Liver (tissue), 3 donors: ENCODE measurements around the gene ARL6.

ENCODE experiments used
- ATF3 ChIP-seq: IDR thresholded peaks from 2 replicates; pipeline ENCODE4 v1.6.1; 2016; ENCODE audit warnings: antibody characterized with exemption
- CTCF ChIP-seq: fragments of 150-350 bp; IDR thresholded peaks from 2 replicates; pipeline ENCODE4 v1.5.1; 2017; ENCODE audit warnings: improper control_type of control experiment, low read depth, low read length; ENCODE audit not compliant: missing input control
- EGR1 ChIP-seq, 2 donors: IDR thresholded peaks; 2 replicates each; pipeline ENCODE4 v1.6.1; 2016 to 2018; ENCODE audit warnings: antibody characterized with exemption in 2 of 2, low read depth in 2 of 2
- GABPA ChIP-seq, 2 donors: IDR thresholded peaks in 1 of 2; conservative IDR thresholded peaks in 1 of 2; 2 replicates each; pipeline ENCODE4 v1.6.1; 2016; ENCODE audit warnings: antibody characterized with exemption in 2 of 2, mild to moderate bottlenecking in 1 of 2, moderate library complexity in 1 of 2
- HNF4A ChIP-seq, 2 donors: conservative IDR thresholded peaks; 2 replicates each; pipeline ENCODE4 v1.6.1; 2016; ENCODE audit warnings: antibody characterized with exemption in 2 of 2, mild to moderate bottlenecking in 2 of 2
- MAX ChIP-seq: IDR thresholded peaks from 2 replicates; pipeline ENCODE4 v1.6.1; 2016; ENCODE audit warnings: antibody characterized with exemption
- NR2F2 ChIP-seq: IDR thresholded peaks from 2 replicates; pipeline ENCODE4 v1.6.1; 2016; ENCODE audit warnings: antibody characterized with exemption
- RAD21 ChIP-seq, 2 donors: IDR thresholded peaks; 2 replicates each; pipeline ENCODE4 v1.6.1; 2016; ENCODE audit warnings: antibody characterized with exemption in 2 of 2, mild to moderate bottlenecking in 2 of 2
- REST ChIP-seq: IDR thresholded peaks from 2 replicates; pipeline ENCODE4 v1.6.1; 2016; ENCODE audit warnings: antibody characterized with exemption, mild to moderate bottlenecking
- RXRA ChIP-seq, 2 donors: IDR thresholded peaks; 2 replicates each; pipeline ENCODE4 v1.6.1; 2017 to 2018; ENCODE audit warnings: antibody characterized with exemption in 2 of 2, mild to moderate bottlenecking in 1 of 2
- SP1 ChIP-seq: IDR thresholded peaks from 2 replicates; pipeline ENCODE4 v1.6.1; 2018; ENCODE audit warnings: antibody characterized with exemption, mild to moderate bottlenecking
- ZBTB33 ChIP-seq: IDR thresholded peaks from 2 replicates; pipeline ENCODE4 v1.6.1; 2016; ENCODE audit warnings: antibody characterized with exemption
- donor health status: healthy.
- donor health status: healthy.

GRCh38 chr3:97848779-97849178 is 84.2 kb downstream of the ARL6 start:
- TF ChIP-seq CTCF (no peak), REST (no peak), ATF3 (no peak), GABPA (IDR thresholded peaks at IDR 0.05 in 1 of 2, conservative IDR thresholded peaks at IDR 0.05 in 1 of 2) (no peak), RAD21 (IDR thresholded peaks at IDR 0.05) (no peak), MAX (no peak), RXRA (IDR thresholded peaks at IDR 0.05) (no peak), ZBTB33 (no peak), EGR1 (IDR thresholded peaks at IDR 0.05; ENCODE audit: low read depth in 2 of 2) (no peak), SP1 (no peak), HNF4A (conservative IDR thresholded peaks at IDR 0.05) (no peak), NR2F2 (no peak)
